AG04450 (cell line): Measurements from ENCODE around the gene ASCL2. TPM values are rescaled to one million over a fixed set of nuclear protein-coding genes. Genes with fewer than 3 reads are reported as not detected.
"Not testable (repeated sequence)": the region's sequence is repeated elsewhere in the genome, so short reads cannot be mapped to it uniquely, and the experiment has no call there.

Experiments used
- CTCF ChIA-PET: fragments of 300-600, 350-600 bp; formaldehyde crosslinking; extraction: SDS; loops from one replicate; lab custom pipeline; 2022; ENCODE audit warnings: antibody characterized with exemption, inconsistent platforms; lab: Charles Lee
- POLR2A ChIA-PET: fragments of 350-600 bp; formaldehyde crosslinking; extraction: SDS; loops from one replicate; lab custom pipeline; 2021; ENCODE audit warnings: antibody characterized with exemption, inconsistent platforms; lab: Yijun Ruan, JAX
- DNase-seq: peaks from one replicate; pipeline ENCODE4 v3.0.0-alpha.2; 2011; ENCODE audit warnings: low read depth, low spot score
- H3K27ac ChIP-seq: one replicate; pipeline ENCODE4 v1.5.1; 2012; ENCODE audit warnings: low read depth, low read length, control low read depth
- H3K27me3 ChIP-seq: one replicate; pipeline ENCODE4 v1.6.0; 2012; ENCODE audit warnings: low read length; ENCODE audit not compliant: control insufficient read depth, insufficient read depth
- H3K4me3 ChIP-seq: 2 replicates; pipeline ENCODE4 v1.5.1; 2011; ENCODE audit warnings: mild to moderate bottlenecking, low read depth, low read length, control low read depth
- H3K9me3 ChIP-seq: 2 replicates; pipeline ENCODE4 v1.5.1; 2012; ENCODE audit warnings: low read length; ENCODE audit not compliant: control insufficient read depth, insufficient read depth
- polyA plus RNA-seq: library from polyadenylated mRNA; depleted of rRNA; stranded (reverse); fragments of >200 nt; gene quantifications from 2 replicates; pipeline ENCODE4 v1.2.3, GENCODE V29; 2011
- TF ChIP-seq, protein P1 (sequence below): IDR thresholded peaks from 2 replicates; pipeline ENCODE4 v1.5.1; 2011; ENCODE audit warnings: low read depth, low read length, control low read depth, inconsistent platforms

Gene ASCL2
- polyA plus RNA-seq, 1 experiment: not detected

DNA sequence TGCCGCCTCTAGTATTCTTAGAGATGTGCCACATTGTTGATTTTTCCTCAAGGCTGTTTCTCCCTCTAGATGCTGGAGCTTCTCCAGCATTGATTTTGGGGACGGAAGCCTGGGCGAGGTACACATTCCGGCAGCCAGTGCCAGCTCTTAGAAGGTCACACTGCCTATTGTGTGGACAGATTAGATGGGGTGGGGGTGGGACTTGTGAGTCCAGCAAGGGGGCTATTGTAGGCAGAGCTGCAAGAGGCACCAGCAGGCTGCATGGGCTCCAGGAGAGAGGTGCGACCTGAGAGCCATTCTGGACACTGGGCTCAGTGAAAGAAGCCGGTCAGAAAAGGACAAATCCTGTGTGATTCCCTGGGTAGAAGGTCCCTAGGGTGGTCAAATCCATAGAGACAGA is 19.0 kb upstream of the ASCL2 start:
- no peak for DNase-seq
- ChIA-PET POLR2A (no interaction called here), CTCF (no interaction called here)
- H3K9me3 ChIP-seq: no peaks in the 10 kb centered on the region; the same call in 1 of the 2 replicates
- TF ChIP-seq, protein P1, sequence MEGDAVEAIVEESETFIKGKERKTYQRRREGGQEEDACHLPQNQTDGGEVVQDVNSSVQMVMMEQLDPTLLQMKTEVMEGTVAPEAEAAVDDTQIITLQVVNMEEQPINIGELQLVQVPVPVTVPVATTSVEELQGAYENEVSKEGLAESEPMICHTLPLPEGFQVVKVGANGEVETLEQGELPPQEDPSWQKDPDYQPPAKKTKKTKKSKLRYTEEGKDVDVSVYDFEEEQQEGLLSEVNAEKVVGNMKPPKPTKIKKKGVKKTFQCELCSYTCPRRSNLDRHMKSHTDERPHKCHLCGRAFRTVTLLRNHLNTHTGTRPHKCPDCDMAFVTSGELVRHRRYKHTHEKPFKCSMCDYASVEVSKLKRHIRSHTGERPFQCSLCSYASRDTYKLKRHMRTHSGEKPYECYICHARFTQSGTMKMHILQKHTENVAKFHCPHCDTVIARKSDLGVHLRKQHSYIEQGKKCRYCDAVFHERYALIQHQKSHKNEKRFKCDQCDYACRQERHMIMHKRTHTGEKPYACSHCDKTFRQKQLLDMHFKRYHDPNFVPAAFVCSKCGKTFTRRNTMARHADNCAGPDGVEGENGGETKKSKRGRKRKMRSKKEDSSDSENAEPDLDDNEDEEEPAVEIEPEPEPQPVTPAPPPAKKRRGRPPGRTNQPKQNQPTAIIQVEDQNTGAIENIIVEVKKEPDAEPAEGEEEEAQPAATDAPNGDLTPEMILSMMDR: no peak
- no peak overlapping the region for H3K4me3 ChIP-seq
- no peak overlapping the region for H3K27ac ChIP-seq
- peaks cover 27% of the 10 kb centered on the region for H3K27me3 ChIP-seq

- Histone ChIP-seq H3K4me3 (no peak overlapping the region), H3K9me3 (no peaks in the 10 kb centered on the region; the same call in 1 of the 2 replicates), H3K27ac (no peak overlapping the region), H3K27me3 (peaks cover 24% of the 10 kb centered on the region)
- ChIA-PET CTCF (interaction anchor here (0.6 kb wide), 1 partner anchor 245 kb away, joined by 3 read pairs; no protein-coding TSS in a partner anchor), POLR2A (no interaction called here)
- no peak for DNase-seq
- TF ChIP-seq, protein P1: no peak
Observed at GRCh38 chr11:2287091-2287490, 16.7 kb upstream of the ASCL2 start.

DNA sequence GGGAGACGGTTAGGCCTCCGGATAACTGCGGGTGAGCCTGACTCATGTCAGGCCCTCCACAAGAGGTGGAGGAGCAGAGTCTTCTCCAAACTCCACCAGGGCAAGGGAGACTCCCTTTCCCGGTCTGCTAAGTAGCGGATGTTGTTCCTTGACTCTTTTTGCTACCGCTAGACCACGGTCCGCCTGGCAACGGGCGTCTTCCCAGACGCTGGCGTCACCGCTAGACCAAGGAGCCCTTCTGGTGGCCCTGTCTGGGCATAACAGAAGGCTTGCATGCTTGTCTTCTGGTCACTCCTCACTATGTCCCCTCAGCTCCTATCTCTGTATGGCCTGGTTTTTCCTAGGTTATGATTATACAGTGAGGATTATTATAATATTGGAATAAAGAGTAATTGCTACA is 16.0 kb upstream of the ASCL2 start:
- H3K9me3 ChIP-seq, H3K4me3 ChIP-seq, H3K27ac ChIP-seq, POLR2A ChIA-PET, DNase-seq, CTCF ChIA-PET: not testable (repeated sequence)
- peaks cover 24% of the 10 kb centered on the region for H3K27me3 ChIP-seq

GRCh38 chr11:2280208-2280607 is 9.8 kb upstream of the ASCL2 start:
- CTCF ChIA-PET: interaction anchor here (0.7 kb wide), 1 partner anchor 53 kb away, joined by 4 read pairs; no protein-coding TSS in a partner anchor

DNA sequence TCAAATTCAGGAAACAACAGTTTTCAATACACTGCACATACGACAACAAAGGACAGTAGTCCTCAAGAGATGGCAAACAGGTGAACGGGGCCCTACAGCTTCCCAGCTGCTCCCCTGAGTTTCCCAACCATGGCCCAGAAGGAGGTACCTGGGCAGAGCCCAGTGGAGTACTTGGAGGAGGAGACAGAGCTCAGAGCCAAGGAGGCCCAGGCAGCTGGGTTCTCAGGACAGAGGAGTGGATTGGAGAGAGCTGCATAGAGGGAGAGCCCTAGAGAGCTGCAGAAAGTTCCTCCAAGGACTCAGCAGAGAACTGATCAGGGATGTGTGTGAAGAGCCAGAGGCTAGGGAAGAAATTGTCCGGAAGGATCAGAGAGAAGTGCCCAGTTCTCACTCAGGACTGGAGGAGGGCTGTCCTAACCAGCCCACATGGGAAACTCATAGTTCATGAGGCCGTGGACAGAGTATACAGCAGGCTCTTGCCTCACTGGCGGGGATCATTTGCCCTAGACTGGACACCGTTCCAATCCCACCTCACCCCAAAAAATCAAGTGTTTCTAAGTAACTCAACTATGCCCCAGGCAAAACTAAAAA is 7.6 kb upstream of the ASCL2 start:
- Histone ChIP-seq H3K9me3 (no peaks in the 10 kb centered on the region), H3K4me3 (no peak overlapping the region), H3K27ac (no peak overlapping the region), H3K27me3 (peaks cover 26% of the 10 kb centered on the region)
- TF ChIP-seq, protein P1: no peak
- DNase-seq: no peak
- ChIA-PET POLR2A (no interaction called here), CTCF (interaction anchor here (1.1 kb wide), 1 partner anchor 625 kb away, joined by 4 read pairs; no protein-coding TSS in a partner anchor)

More at GRCh38 chr11:2280208-2280607, 9.8 kb upstream of the ASCL2 start:
- Histone ChIP-seq H3K9me3 (no peaks in the 10 kb centered on the region), H3K27me3 (peaks cover 24% of the 10 kb centered on the region), H3K27ac (no peak overlapping the region), H3K4me3 (no peak overlapping the region)
- no peak for DNase-seq
- POLR2A ChIA-PET: interaction anchor here (0.7 kb wide), 1 partner anchor 97 kb away, joined by 5 read pairs; no protein-coding TSS in a partner anchor
- TF ChIP-seq, protein P1: no peak
